Measurements from ENCODE around the gene CSRP2.

Gene CSRP2

GRCh38 chr12:76891609-76892008 is 12.8 kb upstream of the CSRP2 start:
- no peak for TF ChIP-seq CTCF (IDR thresholded peaks at IDR 0.05; ENCODE audit: low read depth, low read length, missing control alignments)
- H3K4me3 ChIP-seq (replicated peaks; ENCODE audit: low read depth, low read length), result no peak overlapping the region

GRCh38 chr12:76890151-76891143 is 11.6 kb upstream of the CSRP2 start:
- no peak overlapping the region for H3K4me3 ChIP-seq (replicated peaks; ENCODE audit: low read depth, low read length)
- DNase-seq (ENCODE audit: extremely low read depth, low read depth), result no peak
- no peak for TF ChIP-seq CTCF (IDR thresholded peaks at IDR 0.05; ENCODE audit: low read depth, low read length, missing control alignments)

More at GRCh38 chr12:76891609-76892008, 12.8 kb upstream of the CSRP2 start:
- no peak for DNase-seq (ENCODE audit: extremely low read depth, low read depth)

- TF ChIP-seq CTCF (IDR thresholded peaks at IDR 0.05; ENCODE audit: low read depth, low read length, missing control alignments), result no peak
- DNase-seq (ENCODE audit: extremely low read depth, low read depth), result no peak
- no peak overlapping the region for H3K4me3 ChIP-seq (replicated peaks; ENCODE audit: low read depth, low read length)
These were observed 10.0 kb upstream of the CSRP2 start for GRCh38 chr12:76888775-76889174.

GRCh38 chr12:76883811-76884210 is 5.0 kb upstream of the CSRP2 start:
- no peak for TF ChIP-seq CTCF (IDR thresholded peaks at IDR 0.05; ENCODE audit: low read depth, low read length, missing control alignments)
- DNase-seq (ENCODE audit: extremely low read depth, low read depth), result no peak

GRCh38 chr12:76883151-76883550 is 4.3 kb upstream of the CSRP2 start:
- no peak for DNase-seq (ENCODE audit: extremely low read depth, low read depth)
- no peak overlapping the region for H3K4me3 ChIP-seq (replicated peaks; ENCODE audit: low read depth, low read length)
- TF ChIP-seq CTCF (IDR thresholded peaks at IDR 0.05; ENCODE audit: low read depth, low read length, missing control alignments), result no peak

More at GRCh38 chr12:76883811-76884210, 5.0 kb upstream of the CSRP2 start:
- H3K4me3 ChIP-seq (replicated peaks; ENCODE audit: low read depth, low read length), result no peak overlapping the region

GRCh38 chr12:76882367-76882766 is 3.5 kb upstream of the CSRP2 start:
- no peak overlapping the region for H3K4me3 ChIP-seq (replicated peaks; ENCODE audit: low read depth, low read length)
- no peak for TF ChIP-seq CTCF (IDR thresholded peaks at IDR 0.05; ENCODE audit: low read depth, low read length, missing control alignments)
- no peak for DNase-seq (ENCODE audit: extremely low read depth, low read depth)
